IPS DF 19.7 (cell line): ENCODE measurements around the gene CLIP1.
A peak's percentile ranks its signal among the peaks of the same experiment; 100 is the strongest.

Experiments
- DNase-seq: peaks from one replicate; pipeline ENCODE4 v3.0.0-alpha.2; 2013; ENCODE audit warnings: low read depth, low spot score

Gene CLIP1

DNA sequence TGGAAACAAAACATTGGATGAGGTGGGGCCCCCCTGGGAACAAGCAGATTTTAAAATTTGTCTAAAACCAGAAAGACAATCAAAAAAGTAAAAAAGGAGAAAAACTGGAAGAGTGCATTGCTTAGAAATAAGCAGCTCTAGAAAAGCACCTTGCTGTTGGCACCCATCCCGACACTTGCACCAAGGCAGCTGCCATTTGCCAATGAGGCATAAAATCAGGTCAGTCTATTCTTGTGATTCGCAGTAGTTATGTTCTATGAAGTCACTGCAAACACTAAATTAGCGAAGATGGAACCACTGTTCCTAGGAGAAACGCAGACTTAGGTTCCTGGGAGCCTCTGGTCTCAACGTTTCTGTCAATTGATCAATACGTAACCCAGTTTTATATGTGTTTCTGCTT is 172.4 kb downstream of the CLIP1 start:
- DNase-seq: no peak

DNA sequence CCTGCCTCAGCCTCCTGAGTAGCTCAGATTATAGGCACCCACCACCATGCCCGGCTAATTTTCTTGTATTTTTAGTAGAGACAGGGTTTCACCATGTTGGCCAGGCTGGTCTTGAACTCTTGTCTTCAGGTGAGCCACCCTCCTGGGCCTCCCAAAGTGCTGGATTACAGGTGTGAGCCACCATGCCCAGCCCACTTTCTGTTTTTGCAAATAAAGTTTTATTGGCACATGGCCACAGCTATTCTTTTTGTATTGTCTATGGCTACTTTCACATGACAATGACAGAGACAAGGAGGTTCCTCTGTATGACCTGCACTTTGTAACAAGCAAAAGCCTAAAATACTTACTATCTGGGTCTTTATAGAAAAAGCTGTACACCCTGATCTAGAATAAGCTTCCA is 176.9 kb downstream of the CLIP1 start:
- DNase-seq: no peak

DNA sequence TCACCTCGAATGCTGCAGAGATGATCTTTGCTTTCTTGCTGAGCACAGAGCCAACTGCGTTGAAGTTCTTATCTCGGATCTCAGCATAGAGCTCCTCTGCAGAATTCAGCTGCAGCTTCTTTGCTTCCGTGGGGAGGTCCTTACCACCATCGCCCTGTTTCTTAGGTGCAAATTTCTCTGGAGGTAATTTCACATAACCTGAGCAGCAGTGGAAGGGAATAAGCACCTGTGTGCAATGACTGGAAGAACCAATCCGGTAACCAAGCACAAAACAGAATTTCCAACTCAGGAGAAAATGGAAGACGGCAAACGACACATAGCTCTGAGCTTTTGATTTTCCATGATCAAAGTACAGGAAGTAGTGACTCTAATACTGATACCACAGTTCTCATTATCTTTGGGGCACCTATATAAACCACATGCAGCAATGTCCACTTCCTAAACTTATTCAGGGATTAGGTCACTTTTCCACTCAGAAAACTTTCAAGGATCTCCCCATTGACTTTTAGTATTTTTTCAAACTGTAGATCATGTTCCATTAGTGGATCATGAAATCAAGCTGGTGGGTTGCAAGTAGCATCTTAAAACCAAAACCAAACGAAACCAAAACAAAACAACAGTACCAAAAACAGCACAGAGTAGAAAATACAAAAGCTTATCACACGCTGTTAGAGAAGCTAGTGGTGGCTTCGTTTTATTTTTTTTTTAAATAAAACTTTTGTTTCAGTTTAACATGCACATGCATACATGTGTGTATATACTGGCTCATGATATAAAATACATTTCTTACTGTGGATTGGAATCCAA is 177.7 kb downstream of the CLIP1 start:
- DNase-seq: no peak

DNA sequence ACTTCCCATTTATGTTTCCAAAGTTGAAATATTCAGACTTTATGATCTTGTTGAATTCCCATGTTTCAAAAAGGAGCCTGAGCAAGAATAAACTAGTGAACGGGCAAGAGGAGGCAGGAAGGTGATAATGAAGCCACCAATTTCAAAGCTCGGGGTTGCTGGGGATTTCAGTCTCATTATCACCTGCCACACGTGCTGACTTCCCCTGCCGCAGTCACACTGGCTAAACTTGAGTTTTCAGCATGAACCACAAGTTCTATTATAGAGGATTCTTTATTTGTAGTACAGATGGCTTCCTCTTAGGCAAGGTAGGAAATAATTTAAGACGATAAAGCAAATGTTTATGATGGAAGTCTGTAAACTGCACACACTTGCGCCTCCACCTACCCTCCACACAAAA is 178.5 kb downstream of the CLIP1 start:
- DNase-seq: no peak

DNA sequence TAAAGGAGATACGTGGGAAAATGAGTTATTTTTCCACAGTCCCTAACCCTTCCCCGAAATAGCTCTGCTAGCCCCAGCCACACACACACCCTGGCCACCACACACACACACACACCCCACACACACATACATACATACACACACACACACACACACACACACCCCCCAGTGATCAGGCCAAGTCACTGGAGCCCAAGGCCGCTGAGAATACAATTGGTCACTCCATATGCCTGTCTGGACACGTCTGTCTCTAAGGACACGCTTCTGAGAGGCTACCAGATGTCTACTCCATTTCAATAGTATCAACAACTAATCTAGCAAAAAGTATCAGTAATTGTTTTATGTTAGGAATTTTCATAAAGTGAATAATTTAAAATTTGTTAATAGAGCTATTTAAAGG is 183.6 kb downstream of the CLIP1 start:
- no peak for DNase-seq

DNA sequence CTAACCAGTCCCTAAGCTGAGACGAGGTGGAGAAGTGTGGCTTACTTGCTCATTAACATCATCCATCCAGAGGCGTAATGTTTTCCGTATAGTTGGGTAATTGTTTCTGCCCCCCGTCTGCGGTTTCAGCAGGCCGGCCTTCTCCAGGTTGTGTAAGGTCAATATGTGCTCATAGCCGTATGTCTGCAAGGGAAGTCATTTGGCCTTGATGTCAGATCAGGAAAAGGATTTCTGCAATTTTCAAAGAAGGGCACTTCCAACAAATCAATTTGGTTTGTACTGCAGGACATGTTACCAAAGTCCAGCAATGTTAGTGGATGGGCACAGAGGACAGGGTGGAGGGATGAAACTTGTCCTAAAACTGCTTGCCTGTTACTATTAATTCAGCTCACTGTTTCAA is 186.7 kb downstream of the CLIP1 start:
- no peak for DNase-seq

DNA sequence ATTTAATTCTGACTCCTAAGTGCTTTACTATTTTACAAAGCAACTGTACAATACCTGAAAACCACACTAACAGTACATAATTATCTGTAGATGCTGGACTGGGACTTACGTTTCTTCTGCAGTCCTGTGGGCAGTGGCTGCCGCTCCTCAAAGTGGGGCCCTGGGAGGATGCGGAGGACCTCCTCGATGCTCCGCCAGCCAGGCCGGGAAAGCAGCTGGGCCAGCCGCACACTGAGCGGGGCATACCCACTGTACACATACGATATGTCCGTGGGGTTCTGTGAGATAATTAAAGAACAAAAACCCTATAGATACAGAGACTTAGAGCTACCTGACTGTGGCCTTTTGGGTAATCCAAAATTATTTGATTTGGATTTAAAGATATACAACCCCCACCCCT is 189.8 kb downstream of the CLIP1 start:
- no peak for DNase-seq

DNA sequence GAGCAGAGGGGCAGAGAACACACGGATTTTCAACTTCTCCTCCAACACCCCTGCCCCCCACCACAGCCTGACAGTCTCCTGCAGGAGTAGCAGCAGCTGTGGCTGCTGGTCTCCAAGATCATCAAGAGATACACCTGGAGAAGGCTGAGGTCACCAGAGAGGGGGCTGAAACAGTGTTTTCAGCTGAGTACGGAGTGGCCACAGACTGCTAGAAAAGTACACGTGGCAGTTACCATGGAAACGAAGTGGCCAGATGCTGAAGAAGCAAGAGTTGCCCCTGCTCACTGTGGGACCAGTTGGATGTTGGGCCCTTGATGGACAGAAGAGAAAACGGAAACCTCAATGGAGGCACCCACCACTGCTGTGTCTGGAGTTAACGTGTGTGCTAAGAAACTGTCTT is 191.7 kb downstream of the CLIP1 start:
- DNase-seq: no peak

DNA sequence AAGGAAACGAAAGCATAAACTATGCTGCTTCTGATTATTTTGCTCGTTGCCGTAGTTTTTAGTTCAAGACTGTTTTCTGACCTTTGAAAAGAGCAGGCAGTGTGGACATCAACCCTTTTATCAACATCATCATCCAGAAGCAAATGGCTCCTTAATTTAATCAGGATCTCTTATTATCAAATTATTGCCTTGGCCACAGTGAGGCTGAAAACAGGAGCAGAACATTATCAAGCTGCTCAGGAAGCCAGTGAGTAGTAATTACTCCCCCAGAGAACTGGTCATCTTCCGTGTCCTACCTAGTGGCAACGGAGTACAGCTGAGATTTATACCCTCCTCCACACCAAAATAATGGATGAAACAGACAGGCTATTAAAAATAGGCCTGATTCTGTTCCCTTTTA is 194.4 kb downstream of the CLIP1 start:
- DNase-seq: no peak

DNA sequence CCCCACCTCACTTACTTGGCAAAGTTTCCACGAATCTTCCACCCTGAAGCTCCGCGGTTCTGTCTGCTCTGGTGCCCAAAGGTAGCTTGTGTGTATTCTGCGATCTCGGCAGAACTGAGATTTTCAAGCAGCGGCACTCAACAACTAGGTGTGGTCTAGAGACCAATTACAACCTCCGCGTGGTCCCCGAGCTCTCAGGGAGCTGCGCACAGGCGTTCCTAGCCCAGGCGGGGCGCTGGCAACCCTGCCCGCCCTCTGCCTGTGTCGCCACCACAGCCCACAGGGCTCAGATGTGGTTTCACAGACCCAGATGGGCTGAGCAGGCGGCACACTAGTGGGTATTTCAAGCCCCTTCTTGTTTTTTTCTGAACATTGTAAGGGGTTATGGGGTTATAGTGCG is 195.1 kb downstream of the CLIP1 start:
- no peak for DNase-seq

DNA sequence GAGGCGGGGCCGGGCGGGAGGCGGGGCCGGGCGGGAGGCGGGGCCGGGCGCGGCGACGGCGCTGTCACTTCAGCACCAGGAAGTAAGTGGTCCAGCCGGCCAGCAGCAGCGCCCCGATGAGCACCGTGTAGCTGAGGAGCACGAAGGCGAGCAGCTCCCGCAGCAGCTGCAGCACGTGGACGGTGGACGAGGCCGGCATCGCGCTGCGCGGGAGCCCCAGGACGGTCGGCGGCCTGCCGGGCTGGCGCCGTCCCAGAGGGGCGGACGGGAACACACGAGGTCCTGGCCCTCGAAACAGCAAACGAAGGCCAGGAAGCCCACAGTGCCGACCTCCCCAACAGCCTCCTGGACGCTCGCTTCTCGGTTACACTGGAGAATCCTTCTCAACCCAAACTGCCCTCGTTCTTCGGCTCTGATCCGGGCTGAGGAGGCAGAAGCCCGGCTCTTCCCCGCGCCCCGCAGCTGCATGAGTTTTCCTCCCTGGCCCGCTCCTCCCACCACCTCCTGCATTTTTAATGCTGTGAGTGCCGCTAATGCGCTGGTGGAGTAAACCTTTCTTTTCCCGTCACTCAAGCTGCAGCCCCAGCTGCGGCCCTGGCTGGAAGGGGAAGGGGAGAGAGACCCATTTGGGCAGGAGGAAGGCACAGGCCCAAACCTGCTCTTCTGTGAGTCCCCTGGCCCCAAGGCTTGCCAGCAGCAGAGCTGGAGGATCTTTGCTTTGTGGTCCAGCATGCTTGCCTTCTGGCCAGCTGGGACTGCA is 195.9 kb downstream of the CLIP1 start:
- peak; percentile 72 for DNase-seq

DNA sequence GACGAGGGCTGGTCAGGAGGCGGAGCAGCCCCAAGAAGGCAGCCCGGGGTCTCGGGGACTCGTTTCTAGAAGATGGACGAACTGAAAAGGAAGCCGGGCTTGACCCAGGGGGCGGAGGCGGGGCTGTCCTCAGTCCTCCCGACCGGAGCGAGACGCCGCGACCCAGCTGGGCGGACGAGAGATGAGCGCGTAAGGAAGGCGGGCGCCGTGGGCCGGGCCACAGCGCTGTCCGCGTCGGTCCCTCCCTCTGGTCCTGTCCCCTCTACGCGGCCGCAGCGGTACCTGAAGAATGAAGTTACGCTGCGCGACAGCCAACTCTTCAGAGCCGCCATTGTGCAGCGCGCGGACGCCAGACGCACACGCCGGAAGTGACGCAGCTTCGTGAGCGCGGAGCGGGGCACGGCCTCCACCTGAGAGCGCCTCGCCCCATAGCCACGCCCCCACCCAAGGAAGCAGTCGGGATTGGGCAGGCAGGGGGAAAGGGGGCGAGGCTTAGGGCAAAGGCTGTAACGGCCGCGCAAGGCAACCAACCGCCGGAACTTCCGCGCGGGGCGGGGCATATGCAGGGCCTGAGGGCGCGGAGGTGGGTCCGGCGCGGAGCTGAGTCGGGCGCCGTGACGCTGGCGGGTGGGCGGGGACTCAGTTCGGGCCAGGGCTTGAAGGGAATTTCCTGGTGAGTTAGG is 196.6 kb downstream of the CLIP1 start, which contains the start of gene DIABLO:
TSS of gene DIABLO (minus strand) at position 370 of the 683 bp plus-strand sequence. CDS start at position 332, 38 bp downstream.
- DNase-seq: peak; percentile 91
